H1 (cell line): ENCODE measurements around the gene GIGYF2. TPM values are rescaled to one million over a fixed set of nuclear protein-coding genes. Genes with fewer than 3 reads are reported as not detected.

Experiments used
- CTCF ChIA-PET: fragments of 300-600 bp; sonication (Branson Sonifier 250); formaldehyde crosslinking; loops from one replicate; lab custom pipeline; 2021; ENCODE audit not compliant: partially characterized antibody; lab: Charles Lee
- POLR2A ChIA-PET: fragments of 300-600 bp; sonication (Branson Sonifier 250); formaldehyde crosslinking; loops from one replicate; lab custom pipeline; 2021; ENCODE audit warnings: inconsistent platforms; ENCODE audit not compliant: partially characterized antibody; lab: Charles Lee
- DNase-seq, 2 experiments: peaks; one replicate each; pipeline versions ENCODE4 v3.0.0 to v3.0.0-alpha.2; 2010 to 2022; ENCODE audit warnings: low spot score in 2 of 2, low read depth in 1 of 2, mixed read lengths in 1 of 2
- FAIRE-seq: peaks from 2 replicates; lab custom pipeline; 2011; peaks lifted over from hg19 to GRCh38; lab: Jason Lieb, UNC
- H2AFZ ChIP-seq: 2 replicates; pipeline ENCODE4 v1.8.1; 2012; ENCODE audit warnings: low read length, inconsistent platforms
- H2AK5ac ChIP-seq: 2 replicates; pipeline ENCODE4 v1.6.1; 2013; ENCODE audit warnings: low read depth, low read length
- H2BK120ac ChIP-seq: replicated peaks from 2 replicates; pipeline ENCODE3; 2013; ENCODE audit warnings: low read depth, low read length, inconsistent platforms
- H2BK12ac ChIP-seq: 2 replicates; pipeline ENCODE4 v1.6.1; 2013; ENCODE audit warnings: low read depth, low read length
- H2BK15ac ChIP-seq: 2 replicates; pipeline ENCODE4 v1.6.1; 2013; ENCODE audit warnings: low read length
- H2BK20ac ChIP-seq: 2 replicates; pipeline ENCODE4 v1.6.1; 2013; ENCODE audit warnings: low read length
- H2BK5ac ChIP-seq: 2 replicates; pipeline ENCODE4 v1.6.1; 2013; ENCODE audit warnings: low read depth, low read length
- H3K14ac ChIP-seq: 2 replicates; pipeline ENCODE4 v1.6.1; 2013; ENCODE audit warnings: inconsistent platforms; ENCODE audit not compliant: insufficient read length
- H3K18ac ChIP-seq: 2 replicates; pipeline ENCODE4 v1.6.1; 2013; ENCODE audit warnings: low read length; ENCODE audit errors: extremely low read depth
- H3K23ac ChIP-seq: 2 replicates; pipeline ENCODE4 v1.6.1; 2013; ENCODE audit warnings: inconsistent platforms; ENCODE audit not compliant: insufficient read length
- H3K23me2 ChIP-seq: 2 replicates; pipeline ENCODE4 v1.6.1; 2013; ENCODE audit warnings: low read depth, low read length
- H3K27ac ChIP-seq: 2 replicates; pipeline ENCODE4 v1.6.1; 2011; ENCODE audit warnings: low read depth, low read length, inconsistent platforms
- H3K27me3 ChIP-seq, 4 experiments: replicated peaks in 1 of 4; 1 replicate in 1 of 4; 2 replicates in 3 of 4; pipeline versions ENCODE4 v1.6.1 to v1.8.1; 2011 to 2013; ENCODE audit warnings: low read length in 3 of 4, mild to moderate bottlenecking in 3 of 4, inconsistent platforms in 2 of 4, mixed read lengths in 2 of 4, moderate library complexity in 1 of 4; ENCODE audit not compliant: control insufficient read depth in 3 of 4, insufficient read depth in 3 of 4; ENCODE audit errors: extremely low read depth in 1 of 4
- H3K36me3 ChIP-seq, 4 experiments: 2 replicates each; pipeline versions ENCODE4 v1.6.1 to v1.8.1; 2011 to 2013; ENCODE audit warnings: mild to moderate bottlenecking in 4 of 4, low read length in 3 of 4, moderate library complexity in 2 of 4, control low read depth in 1 of 4, inconsistent platforms in 1 of 4; ENCODE audit not compliant: insufficient read depth in 4 of 4, control insufficient read depth in 2 of 4
- H3K4ac ChIP-seq: replicated peaks from 2 replicates; pipeline ENCODE3; 2013; ENCODE audit warnings: low read length, low read depth, mixed read lengths, inconsistent platforms; ENCODE audit not compliant: insufficient read length
- H3K4me1 ChIP-seq, 4 experiments: replicated peaks in 1 of 4; 1 replicate in 1 of 4; 2 replicates in 3 of 4; pipeline versions ENCODE4 v1.6.1 to v1.8.1; 2011 to 2013; ENCODE audit warnings: low read length in 3 of 4, inconsistent platforms in 2 of 4, mixed read lengths in 1 of 4; ENCODE audit not compliant: insufficient read depth in 4 of 4, control insufficient read depth in 3 of 4
- H3K4me2 ChIP-seq, 2 experiments: 2 replicates each; pipeline versions ENCODE4 v1.6.1 to v1.8.1; 2011 to 2013; ENCODE audit warnings: low read depth in 2 of 2, low read length in 2 of 2, control low read depth in 1 of 2, inconsistent platforms in 1 of 2, mild to moderate bottlenecking in 1 of 2; ENCODE audit not compliant: insufficient read depth in 1 of 2
- H3K4me3 ChIP-seq, 4 experiments: fragments of 200-600, 300-600 bp in 1 of 4; sonication (generic), shearing (Covaris generic), sonication (Bioruptor Twin) in 1 of 4; 2 replicates each; pipeline versions ENCODE4 v1.5.1 to v1.8.1; 2011 to 2016; ENCODE audit warnings: low read length in 4 of 4, low read depth in 3 of 4, control low read depth in 2 of 4, inconsistent platforms in 2 of 4, mild to moderate bottlenecking in 2 of 4, mixed read lengths in 1 of 4, moderate library complexity in 1 of 4; ENCODE audit not compliant: insufficient read depth in 2 of 4; ENCODE audit errors: extremely low read depth in 1 of 4
- H3K56ac ChIP-seq: replicated peaks from 2 replicates; pipeline ENCODE3; 2013; ENCODE audit warnings: low read depth, mild to moderate bottlenecking, mixed read lengths, low read length, inconsistent platforms; ENCODE audit not compliant: insufficient read length
- H3K79me1 ChIP-seq: 2 replicates; pipeline ENCODE4 v1.6.1; 2013; ENCODE audit warnings: low read depth, low read length, control low read depth
- H3K79me2 ChIP-seq, 2 experiments: 2 replicates each; pipeline versions ENCODE4 v1.6.1 to v1.8.1; 2012 to 2013; ENCODE audit warnings: low read length in 2 of 2, mild to moderate bottlenecking in 2 of 2, inconsistent platforms in 1 of 2; ENCODE audit not compliant: insufficient read depth in 2 of 2, control insufficient read depth in 1 of 2
- H3K9ac ChIP-seq, 4 experiments: replicated peaks in 1 of 4; 1 replicate in 1 of 4; 2 replicates in 3 of 4; pipeline versions ENCODE4 v1.6.1 to v1.8.1; 2011 to 2013; ENCODE audit warnings: low read depth in 3 of 4, low read length in 3 of 4, control low read depth in 2 of 4, mild to moderate bottlenecking in 2 of 4, moderate library complexity in 2 of 4, inconsistent platforms in 1 of 4; ENCODE audit errors: extremely low read depth in 1 of 4
- H3K9me3 ChIP-seq, 2 experiments: 2 replicates each; pipeline versions ENCODE4 v1.6.1 to v1.8.1; 2012 to 2013; ENCODE audit warnings: mild to moderate bottlenecking in 2 of 2, moderate library complexity in 2 of 2, control low read depth in 1 of 2, inconsistent platforms in 1 of 2, low read depth in 1 of 2, low read length in 1 of 2, mixed read lengths in 1 of 2; ENCODE audit not compliant: insufficient read depth in 2 of 2
- H4K20me1 ChIP-seq, 2 experiments: replicated peaks in 1 of 2; 2 replicates each; pipeline versions ENCODE3 to v1.8.1; 2011 to 2013; ENCODE audit warnings: inconsistent platforms in 2 of 2, low read length in 2 of 2, mild to moderate bottlenecking in 1 of 2; ENCODE audit not compliant: insufficient read depth in 2 of 2, control insufficient read depth in 1 of 2
- H4K5ac ChIP-seq: 2 replicates; pipeline ENCODE4 v1.6.1; 2013; ENCODE audit warnings: low read length, low read depth, mixed read lengths, inconsistent platforms; ENCODE audit not compliant: insufficient read length
- H4K8ac ChIP-seq: 2 replicates; pipeline ENCODE4 v1.8.0; 2013; ENCODE audit warnings: mild to moderate bottlenecking, moderate library complexity, low read length, inconsistent platforms; ENCODE audit not compliant: insufficient read depth; ENCODE audit errors: extremely low read depth
- H4K91ac ChIP-seq: replicated peaks from 2 replicates; pipeline ENCODE3; 2013; ENCODE audit warnings: low read length, mixed read lengths, inconsistent platforms; ENCODE audit not compliant: insufficient read length
- BACH1 ChIP-seq: IDR thresholded peaks from 2 replicates; pipeline ENCODE4 v1.6.1; 2012; ENCODE audit warnings: low read length, improper control_type of control experiment
- GABPA ChIP-seq: IDR thresholded peaks from 2 replicates; pipeline ENCODE4 v1.6.1; 2011; ENCODE audit warnings: mild to moderate bottlenecking, low read length, moderate library complexity, borderline replicate concordance; ENCODE audit not compliant: insufficient read depth
- MAFK ChIP-seq: IDR thresholded peaks from 2 replicates; pipeline ENCODE4 v1.6.1; 2012; ENCODE audit warnings: low read depth, mild to moderate bottlenecking, improper control_type of control experiment, low read length
- NANOG ChIP-seq: IDR thresholded peaks from 2 replicates; pipeline ENCODE4 v1.6.1; 2011; ENCODE audit warnings: low read length, low read depth, mild to moderate bottlenecking, inconsistent platforms; ENCODE audit not compliant: insufficient read depth, poor library complexity, severe bottlenecking
- RXRA ChIP-seq: IDR thresholded peaks from 2 replicates; pipeline ENCODE4 v1.6.1; 2011; ENCODE audit warnings: low read depth, mild to moderate bottlenecking, low read length, moderate library complexity; ENCODE audit not compliant: insufficient read depth
- SIX5 ChIP-seq: IDR thresholded peaks from 2 replicates; pipeline ENCODE4 v1.6.1; 2011; ENCODE audit warnings: mild to moderate bottlenecking, low read depth, low read length
- TEAD4 ChIP-seq: IDR thresholded peaks from 2 replicates; pipeline ENCODE4 v1.6.1; 2012; ENCODE audit warnings: low read depth, low read length, inconsistent platforms, mixed read lengths
- WGBS, 2 experiments: shearing (Covaris generic) in 1 of 2; methylation state at CpG; one replicate each; pipeline versions ENCODE4 v1.1.6 to v1.1.7; 2013 to 2015; ENCODE audit warnings: low lambda C conversion rate in 2 of 2, mixed read lengths in 2 of 2, inconsistent platforms in 1 of 2, low coverage in 1 of 2, missing lambda C conversion rate in 1 of 2; ENCODE audit not compliant: insufficient replicate concordance in 2 of 2, insufficient coverage in 1 of 2, insufficient read length in 1 of 2; ENCODE audit errors: extremely low coverage in 1 of 2, missing lambda C conversion rate in 1 of 2; 5-methylcytosine and 5-hydroxymethylcytosine counted together
- polyA plus RNA-seq, 7 experiments: library from polyadenylated mRNA; depleted of rRNA in 3 of 7; stranded (reverse) in 5 of 7; unstranded in 2 of 7; fragments of >200 nt in 5 of 7; fragments of 200-250 nt in 2 of 7; gene quantifications; 1 replicate in 5 of 7; 2 replicates in 1 of 7; 4 replicates in 1 of 7; pipeline versions ENCODE4 v1.2.1 to v1.2.3, GENCODE V29; 2011 to 2013; ENCODE audit warnings: missing spikeins in 2 of 7, mixed read lengths in 2 of 7
- total RNA-seq: library from RNA; stranded (reverse); fragmentation: NEBNext Ultra II Directional; extraction: Animal tissue kit (Norgen Biotek cat#: 25700); gene quantifications from 2 replicates; pipeline ENCODE4 v1.2.1, GENCODE V29; 2021

Gene GIGYF2
- total and polyA plus RNA-seq, 2 of the 8 experiments (the other 6 are each of a cell fraction or from before 2014, with no cell fraction given) = 22.3 to 62.0 TPM

DNA sequence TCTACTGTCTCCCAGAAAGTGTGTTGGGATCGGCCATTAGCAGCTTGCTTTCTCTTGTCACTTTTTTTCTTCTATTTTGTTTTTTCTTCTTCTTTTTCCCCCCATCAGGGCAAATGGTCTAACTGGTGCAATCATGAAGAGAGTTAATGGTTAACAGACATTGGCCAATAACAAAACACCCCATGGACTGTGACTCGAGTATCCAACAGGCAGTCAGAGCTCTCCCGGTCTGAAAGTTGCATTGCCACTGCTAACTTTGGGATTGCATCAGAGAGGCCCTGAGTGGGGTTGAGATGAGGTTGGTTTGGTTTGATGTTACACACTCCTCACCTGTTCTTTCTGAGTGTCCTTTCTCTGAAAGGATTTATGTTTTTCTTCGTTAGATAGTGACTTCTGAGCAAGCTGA, 160.0 kb downstream of the GIGYF2 start:
- Histone ChIP-seq H2BK15ac (no peak overlapping the region), H3K27ac (no peak overlapping the region), H3K4ac (no peak overlapping the region), H2BK5ac (no peak overlapping the region), H3K79me1 (no peaks in the 10 kb centered on the region), H2BK120ac (no peak overlapping the region), H3K79me2 (no peaks in the 10 kb centered on the region), H2BK20ac (no peak overlapping the region), H3K56ac (no peak overlapping the region), H4K8ac (no peak overlapping the region), H3K36me3 (peaks cover 6 to 42% (median 22%) of the 10 kb centered on the region in 4 experiments), H3K23ac (no peak overlapping the region), H3K9me3 (no peaks in the 10 kb centered on the region), H3K27me3 (no peaks in the 10 kb centered on the region), H3K4me2 (no peak overlapping the region), H2AFZ (no peak overlapping the region), H4K20me1 (no peaks in the 10 kb centered on the region), H3K4me1 (no peaks in the 10 kb centered on the region), H2BK12ac (no peak overlapping the region), H2AK5ac (no peak overlapping the region), H3K4me3 (no peak overlapping the region), H4K5ac (no peak overlapping the region), H4K91ac (no peak overlapping the region), H3K23me2 (no peaks in the 10 kb centered on the region), H3K9ac (no peak overlapping the region), H3K18ac (no peak overlapping the region), H3K14ac (no peak overlapping the region)
- TF ChIP-seq BACH1 (no peak), NANOG (no peak), RXRA (no peak), GABPA (no peak), SIX5 (no peak), TEAD4 (no peak), MAFK (no peak)
- DNase-seq (no peak), FAIRE-seq (no peak)
- ChIA-PET CTCF (interaction anchor here (0.8 to 2.2 kb wide), 2 partner anchors 9 to 395 kb away, joined by 3 to 8 read pairs; partner anchors contain the start of gene ATG16L1), POLR2A (no interaction called here)
- 86% methylated on average over 4 of the region's 4 CpGs; no CpG with 5 or more reads in 1 of the 2 experiments for WGBS, 2 experiments
